Thyroid gland (tissue), 4 donors: ENCODE measurements around the gene CSTB. TPM values are rescaled to one million over a fixed set of nuclear protein-coding genes. Genes with fewer than 3 reads are reported as not detected.

ENCODE experiments used
- DNase-seq, 2 donors: peaks; one replicate each; pipeline ENCODE4 v3.0.0-alpha.2; 2019
- H3K27ac ChIP-seq, 3 donors: fragments of 200-600 bp; sonication (generic); 1 replicate in 2 of 3; 2 replicates in 1 of 3; pipeline ENCODE4 v1.5.1; 2016 to 2019; ENCODE audit warnings: mild to moderate bottlenecking in 1 of 3, moderate library complexity in 1 of 3
- H3K27me3 ChIP-seq: fragments of 200-600 bp; sonication (generic); one replicate; pipeline ENCODE4 v1.5.1; 2019
- H3K36me3 ChIP-seq, 2 donors: fragments of 200-600 bp; sonication (generic); one replicate each; pipeline ENCODE4 v1.5.1; 2016 to 2019
- H3K4me1 ChIP-seq, 2 donors: fragments of 200-600 bp; sonication (generic); one replicate each; pipeline ENCODE4 v1.5.1; 2017 to 2019
- H3K4me3 ChIP-seq, 3 donors: fragments of 200-600 bp; sonication (generic); replicated peaks in 1 of 3; 1 replicate in 2 of 3; 2 replicates in 1 of 3; pipeline ENCODE4 v1.5.1; 2016; ENCODE audit warnings: mild to moderate bottlenecking in 1 of 3
- H3K9me3 ChIP-seq: fragments of 200-600 bp; sonication (generic); one replicate; pipeline ENCODE4 v1.5.1; 2017
- CTCF ChIP-seq, 6 experiments: fragments of 200-600 bp in 3 of 6; fragments of 450-650 bp in 3 of 6; sonication (generic) in 3 of 6; IDR thresholded peaks; one replicate each; pipeline ENCODE4 v1.5.1; 2016 to 2019; ENCODE audit warnings: antibody characterized with exemption in 6 of 6, mild to moderate bottlenecking in 2 of 6, inconsistent platforms in 1 of 6, moderate library complexity in 1 of 6
- POLR2A ChIP-seq, 2 donors: fragments of 450-650 bp; IDR thresholded peaks; one replicate each; pipeline ENCODE4 v1.6.1; 2017; ENCODE audit warnings: antibody characterized with exemption in 2 of 2, mild to moderate bottlenecking in 2 of 2, moderate library complexity in 1 of 2
- WGBS, 2 donors: methylation state at CpG; one replicate each; pipeline ENCODE4 v1.1.5; 2017; 5-methylcytosine and 5-hydroxymethylcytosine counted together
- intact Hi-C: fragments of 100-400 bp; cut with DNase I; formaldehyde crosslinking; loops from one replicate; pipeline ENCODE4 v1.15.1; 2023
- total RNA-seq, 4 donors: library from RNA; depleted of rRNA; stranded (reverse); fragments of >200 nt; gene quantifications; one replicate each; pipeline ENCODE4 v1.2.3, GENCODE V29; 2016

The CSTB gene
- total RNA-seq, 4 donors from 2014 or later: 9.1 to 32.4 (median 14.5) TPM

- Histone ChIP-seq H3K27me3 (no peaks in the 10 kb centered on the region), H3K4me3 (peak within 1 kb of the TSS; percentile 83 to 92 (median 88)), H3K9me3 (no peaks in the 10 kb centered on the region), H3K36me3 (peaks cover 8 to 22% of the 10 kb centered on the region in 2 donors), H3K4me1 (peaks cover 10 to 12% of the 10 kb centered on the region in 2 donors), H3K27ac (peak within 1 kb of the TSS; percentile 90 to 96 (median 93))
- peak in 1 of 2 donors; percentile 79 for TF ChIP-seq POLR2A (IDR thresholded peaks at IDR 0.05)
- TF ChIP-seq CTCF (IDR thresholded peaks at IDR 0.05): peak; percentile 38 to 100 (median 100)
- peak; percentile 86 to 91 for DNase-seq
- 0 to 1% methylated on average over 24 to 33 of the region's 83 CpGs for WGBS, 2 donors
- intact Hi-C loops: loop anchor here (2.0 to 5.0 kb wide), 2 partner anchors 15 to 72 kb away; partner anchors contain the start of gene PDXK
Measured at GRCh38 chr21:43789276-43790009, 13.3 kb upstream of the CSTB start, which contains the start of gene RRP1. RRP1 (plus strand) TSS chr21:43789577; CDS start chr21:43789630, 53 bp downstream.

GRCh38 chr21:43786807-43787440 is 10.8 kb upstream of the CSTB start:
- Histone ChIP-seq H3K4me1 (peaks cover 10 to 12% of the 10 kb centered on the region in 2 donors), H3K36me3 (peaks cover 0 to 3% of the 10 kb centered on the region in 2 donors), H3K27me3 (no peaks in the 10 kb centered on the region), H3K9me3 (no peaks in the 10 kb centered on the region), H3K27ac (no peak overlapping the region), H3K4me3 (no peak overlapping the region)
- WGBS, 2 donors: 90 to 94% methylated on average over 37 to 38 of the region's 38 CpGs
- no peak for DNase-seq
- intact Hi-C loops: loop anchor here (5.0 kb wide), 1 partner anchor 70 kb away; the partner anchor contains the start of gene PDXK
- no peak for TF ChIP-seq POLR2A (IDR thresholded peaks at IDR 0.05)
- no peak for TF ChIP-seq CTCF (IDR thresholded peaks at IDR 0.05)

GRCh38 chr21:43786300-43786806 is 10.2 kb upstream of the CSTB start:
- WGBS, 2 donors: 86 to 89% methylated on average over 12 to 18 of the region's 18 CpGs
- Histone ChIP-seq H3K27me3 (no peaks in the 10 kb centered on the region), H3K27ac (no peak overlapping the region), H3K4me3 (no peak overlapping the region), H3K4me1 (peaks cover 10 to 12% of the 10 kb centered on the region in 2 donors), H3K36me3 (no peaks in the 10 kb centered on the region), H3K9me3 (no peaks in the 10 kb centered on the region)
- intact Hi-C loops: loop anchor here (5.0 kb wide), 1 partner anchor 69 kb away; the partner anchor contains the start of gene PDXK
- DNase-seq: no peak
- no peak for TF ChIP-seq CTCF (IDR thresholded peaks at IDR 0.05)
- no peak for TF ChIP-seq POLR2A (IDR thresholded peaks at IDR 0.05)

GRCh38 chr21:43785134-43785533 is 9.0 kb upstream of the CSTB start:
- no peaks in the 10 kb centered on the region for H3K27me3 ChIP-seq
- no peak for DNase-seq
- no peaks in the 10 kb centered on the region for H3K9me3 ChIP-seq
- TF ChIP-seq CTCF (IDR thresholded peaks at IDR 0.05) (no peak), POLR2A (IDR thresholded peaks at IDR 0.05) (no peak)
- WGBS, 2 donors: 63 to 69% methylated on average over 3 of the region's 3 CpGs
- intact Hi-C loops: loop anchor here (5.0 kb wide), 1 partner anchor 68 kb away; the partner anchor contains the start of gene PDXK
- peaks cover 4 to 7% of the 10 kb centered on the region in 2 donors for H3K4me1 ChIP-seq
- no peaks in the 10 kb centered on the region for H3K36me3 ChIP-seq
- no peak overlapping the region for H3K4me3 ChIP-seq
- no peak overlapping the region for H3K27ac ChIP-seq
